ENCODE results near the gene SLC25A5.

DNA sequence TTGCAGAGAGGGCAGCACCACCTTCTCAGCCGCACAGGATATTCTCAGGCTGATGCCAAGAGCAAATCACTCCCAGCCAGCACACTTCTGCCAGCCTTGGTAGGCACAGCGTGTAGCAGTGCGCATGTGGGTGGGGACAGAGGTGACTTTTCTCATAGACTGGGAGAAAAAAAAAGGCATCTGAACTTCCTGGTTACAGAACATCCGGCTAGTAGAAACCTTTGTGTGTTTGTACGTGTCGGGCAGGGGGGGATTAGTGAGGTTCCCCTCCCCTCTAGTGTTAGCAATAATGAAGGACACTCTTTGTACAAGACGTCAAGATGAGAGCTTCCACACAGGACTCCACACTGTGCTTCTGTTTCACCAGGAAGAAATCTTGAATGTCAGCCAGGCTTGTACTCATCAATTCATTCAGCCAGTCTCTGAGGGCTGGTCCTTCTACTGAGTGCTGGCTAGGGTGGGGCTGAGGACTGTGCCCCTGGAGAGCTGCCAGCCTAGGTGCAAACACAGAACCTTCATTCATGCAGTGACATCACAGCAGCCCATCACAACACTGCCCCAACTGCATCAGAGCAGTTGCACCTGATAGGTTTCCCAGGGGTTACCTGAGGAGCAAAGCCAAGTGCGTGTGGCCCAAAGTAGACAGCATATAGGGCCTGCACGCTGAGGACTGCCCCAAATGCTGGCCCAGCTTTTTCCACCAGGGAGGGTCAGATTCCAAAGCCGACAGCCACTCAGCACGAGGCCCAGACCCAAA is 34.7 kb downstream of the SLC25A5 start:
- TF ChIP-seq POLR2AphosphoS5 (IDR thresholded peaks at IDR 0.05): no peak
- TF ChIP-seq, protein P1, sequence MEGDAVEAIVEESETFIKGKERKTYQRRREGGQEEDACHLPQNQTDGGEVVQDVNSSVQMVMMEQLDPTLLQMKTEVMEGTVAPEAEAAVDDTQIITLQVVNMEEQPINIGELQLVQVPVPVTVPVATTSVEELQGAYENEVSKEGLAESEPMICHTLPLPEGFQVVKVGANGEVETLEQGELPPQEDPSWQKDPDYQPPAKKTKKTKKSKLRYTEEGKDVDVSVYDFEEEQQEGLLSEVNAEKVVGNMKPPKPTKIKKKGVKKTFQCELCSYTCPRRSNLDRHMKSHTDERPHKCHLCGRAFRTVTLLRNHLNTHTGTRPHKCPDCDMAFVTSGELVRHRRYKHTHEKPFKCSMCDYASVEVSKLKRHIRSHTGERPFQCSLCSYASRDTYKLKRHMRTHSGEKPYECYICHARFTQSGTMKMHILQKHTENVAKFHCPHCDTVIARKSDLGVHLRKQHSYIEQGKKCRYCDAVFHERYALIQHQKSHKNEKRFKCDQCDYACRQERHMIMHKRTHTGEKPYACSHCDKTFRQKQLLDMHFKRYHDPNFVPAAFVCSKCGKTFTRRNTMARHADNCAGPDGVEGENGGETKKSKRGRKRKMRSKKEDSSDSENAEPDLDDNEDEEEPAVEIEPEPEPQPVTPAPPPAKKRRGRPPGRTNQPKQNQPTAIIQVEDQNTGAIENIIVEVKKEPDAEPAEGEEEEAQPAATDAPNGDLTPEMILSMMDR (IDR thresholded peaks at IDR 0.05): no peak
- TF ChIP-seq POLR2A (IDR thresholded peaks at IDR 0.05; ENCODE audit: low read depth): no peak
- no peak for TF ChIP-seq EP300 (IDR thresholded peaks at IDR 0.05)
